H7 (cell line): ENCODE measurements around the gene C1orf226. TPM values are rescaled to one million over a fixed set of nuclear protein-coding genes. Genes with fewer than 3 reads are reported as not detected.
A peak's percentile ranks its signal among the peaks of the same experiment; 100 is the strongest.
"Not testable (repeated sequence)": the region's sequence is repeated elsewhere in the genome, so short reads cannot be mapped to it uniquely, and the experiment has no call there.

Experiments used
- DNase-seq: peaks from one replicate; pipeline ENCODE4 v3.0.0; 2012
- H3K27me3 ChIP-seq: 2 replicates; pipeline ENCODE4 v1.6.0; 2011; ENCODE audit warnings: mild to moderate bottlenecking, low read length; ENCODE audit not compliant: control insufficient read depth, insufficient read depth
- H3K36me3 ChIP-seq: replicated peaks from 2 replicates; pipeline ENCODE4 v1.5.1; 2011; ENCODE audit warnings: low read length; ENCODE audit not compliant: control insufficient read depth, insufficient read depth
- H3K4me3 ChIP-seq: 2 replicates; pipeline ENCODE4 v1.5.1; 2011; ENCODE audit warnings: low read depth, mild to moderate bottlenecking, control low read depth, low read length, moderate library complexity; ENCODE audit not compliant: insufficient read depth
- total RNA-seq: library from RNA; depleted of rRNA; stranded (reverse); fragments of >200 nt; shearing (Covaris generic); gene quantifications from 2 replicates; pipeline ENCODE4 v1.2.3, GENCODE V29; 2014; rRNA removed

The C1orf226 gene
- total RNA-seq, result 9.3 and 13.4 TPM in 2 replicates

- H3K36me3 ChIP-seq, result peaks cover 2% of the 10 kb centered on the region
- H3K27me3 ChIP-seq, result no peaks in the 10 kb centered on the region
- H3K4me3 ChIP-seq, result no peak within 1 kb of the TSS
- DNase-seq, result peak; percentile 5
These were observed at the start of gene C1orf226 for GRCh38 chr1:162381383-162381782. TSS of gene C1orf226 (plus strand) at chr1:162381728. CDS start at chr1:162381902, 174 bp downstream.

GRCh38 chr1:162333991-162334390 is 47.5 kb upstream of the C1orf226 start:
- Histone ChIP-seq H3K27me3 (no peaks in the 10 kb centered on the region), H3K36me3 (no peaks in the 10 kb centered on the region), H3K4me3 (no peak overlapping the region)
- no peak for DNase-seq

DNA sequence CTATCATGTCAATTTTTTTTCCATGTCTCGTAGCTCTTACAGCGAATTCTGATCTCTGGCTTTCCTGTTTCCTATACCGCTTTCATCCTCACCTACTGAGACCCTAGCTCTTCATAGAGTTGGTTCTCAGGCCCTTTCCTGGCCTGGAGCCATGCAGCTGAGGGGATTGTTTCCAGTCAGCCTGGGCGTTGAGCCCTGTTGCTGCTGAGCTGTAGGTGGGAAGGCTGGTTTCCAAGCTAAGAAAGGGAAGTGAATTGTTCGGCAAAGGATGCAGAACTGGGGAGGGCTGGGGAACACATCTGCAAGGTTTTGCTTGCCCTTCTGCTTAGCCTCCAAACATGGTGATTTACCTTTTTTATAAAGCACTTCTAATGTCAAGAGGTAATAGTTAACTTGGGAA is 46.4 kb upstream of the C1orf226 start:
- no peak for DNase-seq
- Histone ChIP-seq H3K36me3 (no peaks in the 10 kb centered on the region), H3K27me3 (no peaks in the 10 kb centered on the region), H3K4me3 (no peak overlapping the region)

GRCh38 chr1:162336621-162337285 is 44.8 kb upstream of the C1orf226 start:
- H3K27me3 ChIP-seq, result no peaks in the 10 kb centered on the region
- no peak for DNase-seq

GRCh38 chr1:162342452-162342983 is 39.0 kb upstream of the C1orf226 start:
- no peaks in the 10 kb centered on the region for H3K36me3 ChIP-seq
- H3K27me3 ChIP-seq, result no peaks in the 10 kb centered on the region
- no peak overlapping the region for H3K4me3 ChIP-seq
- no peak for DNase-seq

More at GRCh38 chr1:162336621-162337285, 44.8 kb upstream of the C1orf226 start:
- Histone ChIP-seq H3K36me3 (no peaks in the 10 kb centered on the region), H3K4me3 (no peak overlapping the region)

DNA sequence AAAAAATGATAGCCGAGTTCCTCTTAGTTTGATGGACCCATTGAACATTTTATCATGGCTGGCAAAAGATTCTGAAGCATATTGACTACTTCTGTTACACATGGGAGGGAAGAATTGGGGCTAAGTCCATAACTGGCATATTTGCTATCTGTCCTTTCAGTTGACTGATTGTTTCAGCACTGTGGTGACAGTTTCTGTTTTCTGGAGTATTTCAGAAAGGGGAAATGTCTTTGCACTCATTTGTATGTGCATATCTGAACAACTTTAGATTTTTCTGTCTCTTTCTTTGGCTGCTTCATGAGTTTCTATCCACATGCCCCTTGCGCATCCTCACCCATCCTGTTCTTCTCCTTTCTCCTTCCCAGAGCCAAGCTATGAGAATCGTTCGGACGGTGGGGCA is 38.1 kb upstream of the C1orf226 start:
- DNase-seq, result no peak

GRCh38 chr1:162347281-162347680 is 34.2 kb upstream of the C1orf226 start:
- no peak overlapping the region for H3K4me3 ChIP-seq
- DNase-seq, result no peak
- H3K36me3 ChIP-seq, result no peaks in the 10 kb centered on the region

More for the DNA sequence above, 38.1 kb upstream of the C1orf226 start:
- Histone ChIP-seq H3K4me3 (no peak overlapping the region), H3K27me3 (no peaks in the 10 kb centered on the region), H3K36me3 (no peaks in the 10 kb centered on the region)

DNA sequence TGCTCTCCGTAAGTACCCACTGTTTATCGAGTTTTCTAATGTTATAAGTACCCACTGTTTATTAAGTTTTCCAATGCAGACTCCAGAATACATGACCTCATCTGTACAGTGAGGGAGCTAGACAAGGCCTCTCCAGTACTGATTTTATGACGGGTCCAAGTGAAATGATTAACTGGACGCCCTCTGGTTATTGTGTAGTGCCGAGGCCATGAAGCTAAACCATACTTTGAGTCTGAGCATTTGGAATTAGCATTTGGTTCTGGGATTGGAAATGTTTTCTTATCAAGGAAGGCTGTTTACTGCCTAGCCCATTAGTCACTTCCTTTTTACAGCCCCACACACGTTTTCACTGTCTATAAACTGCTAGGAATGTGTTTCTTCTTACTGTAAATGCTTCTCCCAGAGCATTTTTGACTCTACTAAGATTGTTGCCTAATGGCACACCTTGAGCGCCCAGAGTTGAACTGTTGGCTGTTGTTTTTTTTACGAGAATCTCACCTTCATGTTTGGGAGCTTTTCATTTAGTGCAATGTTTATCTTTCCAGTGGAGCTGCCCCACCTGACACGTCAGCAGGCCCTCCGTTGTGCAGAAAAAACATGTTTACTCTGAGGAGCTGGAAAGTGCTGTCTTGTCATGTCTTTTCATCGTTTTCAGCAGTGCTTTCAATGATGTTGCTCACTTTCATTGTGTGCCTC is 31.7 kb upstream of the C1orf226 start:
- Histone ChIP-seq H3K36me3 (no peaks in the 10 kb centered on the region; the same call in 1 of the 2 replicates), H3K27me3 (no peaks in the 10 kb centered on the region), H3K4me3 (no peak overlapping the region)
- no peak for DNase-seq

More at GRCh38 chr1:162347281-162347680, 34.2 kb upstream of the C1orf226 start:
- no peaks in the 10 kb centered on the region for H3K27me3 ChIP-seq

DNA sequence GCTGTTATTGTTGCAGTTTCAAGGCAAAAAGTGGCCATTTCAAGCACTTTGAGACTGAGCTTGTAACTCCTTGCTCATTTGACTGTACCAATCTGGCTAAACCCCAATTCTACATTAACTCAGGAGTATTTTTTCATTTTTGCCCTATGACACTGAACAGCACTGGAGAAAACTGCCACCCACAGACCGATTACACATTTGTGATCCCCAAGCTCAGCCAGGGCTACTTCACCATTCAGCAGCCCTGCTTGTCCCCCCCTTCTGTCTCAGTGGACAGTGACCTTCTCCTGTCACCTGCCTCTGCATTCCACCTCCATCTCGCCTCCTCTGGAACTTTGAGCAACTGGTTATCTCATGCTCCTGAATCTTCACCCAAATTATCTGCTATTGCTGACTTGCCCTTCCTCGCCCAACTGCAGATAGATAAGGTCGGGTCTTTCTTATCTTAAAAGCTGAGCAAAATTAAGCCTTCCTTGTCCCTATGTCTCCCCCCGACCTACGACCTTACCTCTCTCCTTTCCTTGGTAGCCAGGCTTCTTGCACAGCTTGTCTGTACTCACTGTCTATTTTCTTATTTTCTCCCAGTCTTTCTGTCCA is 30.2 kb upstream of the C1orf226 start:
- no peak for DNase-seq
- no peaks in the 10 kb centered on the region for H3K27me3 ChIP-seq
- no peaks in the 10 kb centered on the region; the same call in 1 of the 2 replicates for H3K36me3 ChIP-seq
- H3K4me3 ChIP-seq, result no peak overlapping the region

- not testable (repeated sequence) for H3K4me3 ChIP-seq, H3K27me3 ChIP-seq, H3K36me3 ChIP-seq, DNase-seq
These were observed 29.7 kb upstream of the C1orf226 start for GRCh38 chr1:162351874-162352273.

DNA sequence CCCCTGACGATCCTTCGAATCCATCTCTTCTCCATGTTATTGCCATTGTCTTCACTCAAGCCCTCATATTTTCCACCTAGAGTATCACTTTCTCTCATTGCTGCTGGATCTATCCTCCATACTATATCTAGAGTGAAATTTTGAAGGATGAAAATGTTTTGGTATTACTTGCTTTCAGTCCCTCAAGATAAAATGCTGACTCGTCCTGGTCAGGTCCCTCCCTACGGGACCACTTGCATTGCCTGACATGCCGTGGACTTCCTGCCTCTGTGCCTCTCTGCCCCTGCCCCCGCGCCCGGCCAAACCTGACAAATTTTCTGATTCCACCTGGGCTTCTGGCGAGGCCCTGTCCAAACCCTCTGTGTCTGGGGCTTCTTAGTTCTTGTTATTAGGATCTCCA is 28.4 kb upstream of the C1orf226 start:
- no peaks in the 10 kb centered on the region; the same call in 1 of the 2 replicates for H3K36me3 ChIP-seq
- H3K4me3 ChIP-seq, result no peak overlapping the region
- no peak for DNase-seq
- H3K27me3 ChIP-seq, result no peaks in the 10 kb centered on the region

DNA sequence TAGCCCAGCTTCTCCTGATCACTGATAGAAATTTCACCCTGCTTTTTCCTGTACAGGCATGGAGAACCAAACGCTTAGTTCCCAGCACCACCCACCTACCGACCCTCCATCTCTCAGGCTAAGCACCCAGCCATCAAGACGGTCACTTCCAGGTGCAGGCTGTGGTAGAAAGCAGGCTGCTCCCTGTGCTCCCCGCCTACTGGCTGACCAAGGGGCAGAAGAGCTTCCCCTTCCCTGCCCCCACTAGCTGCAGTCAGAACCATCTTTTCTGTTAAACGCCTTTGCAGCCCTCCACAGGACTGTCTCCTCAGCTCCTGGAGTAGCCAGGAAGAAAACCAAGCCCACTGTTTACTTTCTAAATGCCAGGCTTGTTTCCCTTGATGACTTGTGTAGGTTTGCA is 27.8 kb upstream of the C1orf226 start:
- no peak for DNase-seq
- Histone ChIP-seq H3K27me3 (no peaks in the 10 kb centered on the region), H3K4me3 (no peak overlapping the region), H3K36me3 (no peaks in the 10 kb centered on the region; the same call in 1 of the 2 replicates)

- H3K27me3 ChIP-seq, result no peaks in the 10 kb centered on the region
- no peaks in the 10 kb centered on the region; the same call in none of the 2 replicates for H3K36me3 ChIP-seq
- no peak overlapping the region for H3K4me3 ChIP-seq
- DNase-seq, result peak; percentile 85
These were observed 23.8 kb upstream of the C1orf226 start for GRCh38 chr1:162357681-162358266.

GRCh38 chr1:162358928-162359327 is 22.6 kb upstream of the C1orf226 start:
- no peak for DNase-seq
- Histone ChIP-seq H3K4me3 (no peak overlapping the region), H3K27me3 (no peaks in the 10 kb centered on the region), H3K36me3 (no peaks in the 10 kb centered on the region; the same call in none of the 2 replicates)
